WTC11 (cell line): ENCODE data around the gene ZNF189. TPM values are rescaled to one million over a fixed set of nuclear protein-coding genes. Genes with fewer than 3 reads are reported as not detected.

Experiments
- ATAC-seq: fragments of 200-7000 bp; cut with Tn5 transposase; 2 replicates; pipeline ENCODE4 v1.10.0; 2021; ENCODE audit warnings: mild to moderate bottlenecking, moderate library complexity
- CTCF ChIA-PET: fragments of 300-600 bp; sonication (Branson Sonifier 250); formaldehyde crosslinking; loops from one replicate; lab custom pipeline; 2021; ENCODE audit warnings: antibody characterized with exemption; lab: Charles Lee
- POLR2A ChIA-PET: fragments of 350-600 bp; sonication (Branson Sonifier 250); formaldehyde crosslinking; loops from one replicate; lab custom pipeline; 2021; ENCODE audit warnings: antibody characterized with exemption; lab: Charles Lee
- DNase-seq: peaks from one replicate; pipeline ENCODE4 v3.0.0; 2021; ENCODE audit warnings: low spot score
- H3K27ac Mint-ChIP-seq: 2 replicates; pipeline ENCODE4 v1.8.0; 2021; ENCODE audit warnings: mixed read lengths
- H3K27me3 Mint-ChIP-seq: 2 replicates; pipeline ENCODE4 v1.8.0; 2021; ENCODE audit warnings: low read depth, mild to moderate bottlenecking, moderate library complexity, mixed read lengths
- H3K36me3 Mint-ChIP-seq: 2 replicates; pipeline ENCODE4 v1.8.0; 2021; ENCODE audit warnings: mixed read lengths
- H3K4me1 Mint-ChIP-seq: 2 replicates; pipeline ENCODE4 v1.8.0; 2022; ENCODE audit warnings: mixed read lengths
- H3K4me3 Mint-ChIP-seq: 2 replicates; pipeline ENCODE4 v1.8.0; 2021; ENCODE audit warnings: mild to moderate bottlenecking, moderate library complexity, mixed read lengths
- H3K9me3 Mint-ChIP-seq: 2 replicates; pipeline ENCODE4 v1.8.0; 2021; ENCODE audit warnings: mixed read lengths
- CREB1 ChIP-seq: sonication (generic); formaldehyde crosslinking; IDR thresholded peaks from 2 replicates; pipeline ENCODE4 v1.8.0; 2023; ENCODE audit warnings: mild to moderate bottlenecking, missing genetic modification reagents
- CREM ChIP-seq: sonication (generic); formaldehyde crosslinking; IDR thresholded peaks from 2 replicates; pipeline ENCODE4 v1.8.1; 2022; ENCODE audit warnings: mild to moderate bottlenecking, missing genetic modification reagents, moderate library complexity
- ELF4 ChIP-seq: sonication (generic); formaldehyde crosslinking; IDR thresholded peaks from 2 replicates; pipeline ENCODE4 v1.8.1; 2022; ENCODE audit warnings: low read depth, mild to moderate bottlenecking, moderate library complexity, missing genetic modification reagents
- EMX1 ChIP-seq: fragments of 250-450 bp; sonication (Bioruptor Pico); IDR thresholded peaks from 2 replicates; pipeline ENCODE4 v1.8.0; 2021; ENCODE audit warnings: mild to moderate bottlenecking
- ESRRA ChIP-seq: sonication (generic); formaldehyde crosslinking; IDR thresholded peaks from 2 replicates; pipeline ENCODE4 v1.8.1; 2022; ENCODE audit warnings: mild to moderate bottlenecking, missing genetic modification reagents, borderline replicate concordance
- FOXK1 ChIP-seq: sonication (generic); formaldehyde crosslinking; IDR thresholded peaks from 2 replicates; pipeline ENCODE4 v1.8.0; 2022; ENCODE audit warnings: mild to moderate bottlenecking, moderate library complexity, missing genetic modification reagents
- GABPB1 ChIP-seq: sonication (generic); formaldehyde crosslinking; IDR thresholded peaks from 2 replicates; pipeline ENCODE4 v1.8.1; 2023; ENCODE audit warnings: mild to moderate bottlenecking, missing genetic modification reagents
- GTF2I ChIP-seq: fragments of 250-450 bp; sonication (Bioruptor Pico); conservative IDR thresholded peaks from 2 replicates; pipeline ENCODE4 v1.4.0; 2021; ENCODE audit warnings: mild to moderate bottlenecking
- JAZF1 ChIP-seq: fragments of 250-450 bp; sonication (Bioruptor Pico); IDR thresholded peaks from 2 replicates; pipeline ENCODE4 v1.9.0; 2021; ENCODE audit warnings: moderate library complexity, mild to moderate bottlenecking, inconsistent platforms
- NFYB ChIP-seq: sonication (generic); formaldehyde crosslinking; conservative IDR thresholded peaks from 2 replicates; pipeline ENCODE4 v1.8.0; 2022; ENCODE audit warnings: low read depth, missing genetic modification reagents
- NR1H2 ChIP-seq: sonication (generic); formaldehyde crosslinking; IDR thresholded peaks from 2 replicates; pipeline ENCODE4 v1.9.0; 2021; ENCODE audit warnings: mild to moderate bottlenecking, moderate library complexity, missing genetic modification reagents
- NR2C2 ChIP-seq: sonication (generic); formaldehyde crosslinking; IDR thresholded peaks from 2 replicates; pipeline ENCODE4 v1.8.0; 2022; ENCODE audit warnings: mild to moderate bottlenecking, missing genetic modification reagents
- RORB ChIP-seq: fragments of 250-450 bp; sonication (Bioruptor Pico); IDR thresholded peaks from 2 replicates; pipeline ENCODE4 v1.9.0; 2021; ENCODE audit warnings: mild to moderate bottlenecking
- SOX15 ChIP-seq: fragments of 250-450 bp; sonication (Bioruptor Pico); IDR thresholded peaks from 2 replicates; pipeline ENCODE4 v1.9.0; 2021; ENCODE audit warnings: mild to moderate bottlenecking
- SP1 ChIP-seq: sonication (generic); formaldehyde crosslinking; conservative IDR thresholded peaks from 2 replicates; pipeline ENCODE4 v1.8.1; 2022; ENCODE audit warnings: missing genetic modification reagents
- TEAD1 ChIP-seq: sonication (generic); formaldehyde crosslinking; IDR thresholded peaks from 2 replicates; pipeline ENCODE4 v1.8.0; 2022; ENCODE audit warnings: mild to moderate bottlenecking, missing genetic modification reagents
- ZNF138 ChIP-seq: sonication (generic); formaldehyde crosslinking; conservative IDR thresholded peaks from 2 replicates; pipeline ENCODE4 v1.8.1; 2022; ENCODE audit warnings: mild to moderate bottlenecking, moderate library complexity, missing genetic modification reagents
- ZNF263 ChIP-seq: sonication (generic); formaldehyde crosslinking; IDR thresholded peaks from 2 replicates; pipeline ENCODE4 v1.8.1; 2022; ENCODE audit warnings: low read depth, mild to moderate bottlenecking, moderate library complexity, missing genetic modification reagents
- ZNF671 ChIP-seq: fragments of 250-450 bp; sonication (Bioruptor Pico); IDR thresholded peaks from 2 replicates; pipeline ENCODE4 v1.8.0; 2021; ENCODE audit warnings: mild to moderate bottlenecking
- total RNA-seq: library from RNA; stranded (reverse); gene quantifications from 3 replicates; pipeline ENCODE4 v1.2.3, GENCODE V29; 2021
- TF ChIP-seq, protein P1 (sequence below): sonication (generic); formaldehyde crosslinking; IDR thresholded peaks from 2 replicates; pipeline ENCODE4 v1.8.0; 2022; ENCODE audit warnings: mild to moderate bottlenecking, missing genetic modification reagents
- TF ChIP-seq, protein P2 (sequence below): sonication (generic); formaldehyde crosslinking; conservative IDR thresholded peaks from 2 replicates; pipeline ENCODE4 v1.8.1; 2023; ENCODE audit warnings: mild to moderate bottlenecking, low read depth, missing genetic modification reagents, moderate library complexity
- TF ChIP-seq, protein P3 (sequence below): sonication (generic); formaldehyde crosslinking; IDR thresholded peaks from 2 replicates; pipeline ENCODE4 v1.8.1; 2022; ENCODE audit warnings: mild to moderate bottlenecking, missing genetic modification reagents, moderate library complexity, borderline replicate concordance
- TF ChIP-seq, protein P4 (sequence below): sonication (generic); formaldehyde crosslinking; conservative IDR thresholded peaks from 2 replicates; pipeline ENCODE4 v1.8.1; 2022; ENCODE audit warnings: mild to moderate bottlenecking, missing genetic modification reagents
- TF ChIP-seq, protein P5 (sequence below): sonication (generic); formaldehyde crosslinking; IDR thresholded peaks from 2 replicates; pipeline ENCODE4 v1.8.0; 2023; ENCODE audit warnings: missing genetic modification reagents
- TF ChIP-seq, protein P6 (sequence below): sonication (generic); formaldehyde crosslinking; IDR thresholded peaks from 2 replicates; pipeline ENCODE4 v1.8.1; 2023; ENCODE audit warnings: mild to moderate bottlenecking, missing genetic modification reagents, moderate library complexity
- TF ChIP-seq, protein P7 (sequence below): sonication (generic); formaldehyde crosslinking; IDR thresholded peaks from 2 replicates; pipeline ENCODE4 v1.8.1; 2022; ENCODE audit warnings: low read depth, mild to moderate bottlenecking, moderate library complexity, missing genetic modification reagents, borderline replicate concordance

Gene ZNF189
- total RNA-seq, 1 experiment from 2014 or later, result 10.3 TPM

DNA sequence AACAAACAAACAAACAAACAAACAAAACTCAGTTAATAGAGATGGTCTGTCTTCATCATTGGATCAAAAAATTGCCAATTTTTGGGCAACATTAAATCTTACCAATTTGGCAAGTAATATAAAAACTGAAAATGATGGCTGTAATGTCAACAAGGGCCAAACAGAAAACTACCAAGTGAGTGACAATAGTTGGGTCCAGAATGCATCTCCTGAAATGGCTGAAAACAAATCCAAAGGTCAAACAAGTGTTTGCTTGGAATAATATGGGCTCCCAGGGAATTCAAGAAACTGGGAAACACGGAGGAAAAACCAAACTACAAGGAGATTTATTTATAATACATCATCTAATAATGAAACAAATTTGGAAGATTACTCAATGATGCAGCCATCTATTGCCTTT, 39.0 kb upstream of the ZNF189 start (continued):
- TF ChIP-seq ZNF263, result no peak
- no peak for TF ChIP-seq TEAD1 (CRISPR knock-in tag)
- TF ChIP-seq EMX1 (CRISPR knock-in tag), result no peak
- TF ChIP-seq NR2C2 (CRISPR knock-in tag), result no peak

DNA sequence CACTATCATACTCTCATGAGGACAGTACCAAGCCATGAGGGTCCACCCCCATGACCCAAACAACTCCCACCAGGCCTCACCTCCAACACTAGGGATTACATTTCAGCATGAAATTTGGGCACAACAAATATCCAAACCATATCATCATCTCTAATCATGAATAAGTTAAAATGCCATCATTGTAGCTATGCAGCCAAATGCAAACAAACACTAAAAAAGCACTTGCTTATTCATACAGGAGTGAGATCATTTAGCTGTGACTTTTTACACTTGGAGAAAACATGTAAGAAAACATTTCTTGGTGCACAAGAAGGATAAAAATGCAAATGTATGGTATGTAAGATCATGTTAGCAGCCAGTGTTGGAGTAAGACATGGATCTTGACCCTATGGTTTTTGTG, 38.0 kb upstream of the ZNF189 start:
- Mint-ChIP-seq H3K4me1 (no peaks in the 10 kb centered on the region), H3K27ac (no peak overlapping the region), H3K27me3 (no peaks in the 10 kb centered on the region)
- DNase-seq, result no peak
- CTCF ChIA-PET, result no interaction called here
- POLR2A ChIA-PET, result no interaction called here
- TF ChIP-seq, protein P1, sequence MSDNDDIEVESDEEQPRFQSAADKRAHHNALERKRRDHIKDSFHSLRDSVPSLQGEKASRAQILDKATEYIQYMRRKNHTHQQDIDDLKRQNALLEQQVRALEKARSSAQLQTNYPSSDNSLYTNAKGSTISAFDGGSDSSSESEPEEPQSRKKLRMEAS, result no peak
- TF ChIP-seq NFYB (CRISPR knock-in tag), result no peak
- TF ChIP-seq, protein P2, sequence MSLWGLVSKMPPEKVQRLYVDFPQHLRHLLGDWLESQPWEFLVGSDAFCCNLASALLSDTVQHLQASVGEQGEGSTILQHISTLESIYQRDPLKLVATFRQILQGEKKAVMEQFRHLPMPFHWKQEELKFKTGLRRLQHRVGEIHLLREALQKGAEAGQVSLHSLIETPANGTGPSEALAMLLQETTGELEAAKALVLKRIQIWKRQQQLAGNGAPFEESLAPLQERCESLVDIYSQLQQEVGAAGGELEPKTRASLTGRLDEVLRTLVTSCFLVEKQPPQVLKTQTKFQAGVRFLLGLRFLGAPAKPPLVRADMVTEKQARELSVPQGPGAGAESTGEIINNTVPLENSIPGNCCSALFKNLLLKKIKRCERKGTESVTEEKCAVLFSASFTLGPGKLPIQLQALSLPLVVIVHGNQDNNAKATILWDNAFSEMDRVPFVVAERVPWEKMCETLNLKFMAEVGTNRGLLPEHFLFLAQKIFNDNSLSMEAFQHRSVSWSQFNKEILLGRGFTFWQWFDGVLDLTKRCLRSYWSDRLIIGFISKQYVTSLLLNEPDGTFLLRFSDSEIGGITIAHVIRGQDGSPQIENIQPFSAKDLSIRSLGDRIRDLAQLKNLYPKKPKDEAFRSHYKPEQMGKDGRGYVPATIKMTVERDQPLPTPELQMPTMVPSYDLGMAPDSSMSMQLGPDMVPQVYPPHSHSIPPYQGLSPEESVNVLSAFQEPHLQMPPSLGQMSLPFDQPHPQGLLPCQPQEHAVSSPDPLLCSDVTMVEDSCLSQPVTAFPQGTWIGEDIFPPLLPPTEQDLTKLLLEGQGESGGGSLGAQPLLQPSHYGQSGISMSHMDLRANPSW (CRISPR knock-in tag), result no peak
- TF ChIP-seq NR1H2, result no peak
- no peak for TF ChIP-seq CREB1 (CRISPR knock-in tag)
- TF ChIP-seq ZNF138 (CRISPR knock-in tag), result no peak
- TF ChIP-seq, protein P3, sequence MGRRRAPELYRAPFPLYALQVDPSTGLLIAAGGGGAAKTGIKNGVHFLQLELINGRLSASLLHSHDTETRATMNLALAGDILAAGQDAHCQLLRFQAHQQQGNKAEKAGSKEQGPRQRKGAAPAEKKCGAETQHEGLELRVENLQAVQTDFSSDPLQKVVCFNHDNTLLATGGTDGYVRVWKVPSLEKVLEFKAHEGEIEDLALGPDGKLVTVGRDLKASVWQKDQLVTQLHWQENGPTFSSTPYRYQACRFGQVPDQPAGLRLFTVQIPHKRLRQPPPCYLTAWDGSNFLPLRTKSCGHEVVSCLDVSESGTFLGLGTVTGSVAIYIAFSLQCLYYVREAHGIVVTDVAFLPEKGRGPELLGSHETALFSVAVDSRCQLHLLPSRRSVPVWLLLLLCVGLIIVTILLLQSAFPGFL (CRISPR knock-in tag), result no peak
- TF ChIP-seq RORB (CRISPR knock-in tag), result no peak
- no peak for TF ChIP-seq CREM
- TF ChIP-seq, protein P4, sequence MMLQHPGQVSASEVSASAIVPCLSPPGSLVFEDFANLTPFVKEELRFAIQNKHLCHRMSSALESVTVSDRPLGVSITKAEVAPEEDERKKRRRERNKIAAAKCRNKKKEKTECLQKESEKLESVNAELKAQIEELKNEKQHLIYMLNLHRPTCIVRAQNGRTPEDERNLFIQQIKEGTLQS (CRISPR knock-in tag), result no peak
- no peak for TF ChIP-seq ZNF671 (CRISPR knock-in tag)
- TF ChIP-seq, all 79 proteins: peak for 0
- ATAC-seq, result no peak
- Mint-ChIP-seq H3K9me3 (peaks cover 8% of the 10 kb centered on the region), H3K36me3 (no peaks in the 10 kb centered on the region; the same call in 1 of the 2 replicates), H3K4me3 (no peak overlapping the region)

DNA sequence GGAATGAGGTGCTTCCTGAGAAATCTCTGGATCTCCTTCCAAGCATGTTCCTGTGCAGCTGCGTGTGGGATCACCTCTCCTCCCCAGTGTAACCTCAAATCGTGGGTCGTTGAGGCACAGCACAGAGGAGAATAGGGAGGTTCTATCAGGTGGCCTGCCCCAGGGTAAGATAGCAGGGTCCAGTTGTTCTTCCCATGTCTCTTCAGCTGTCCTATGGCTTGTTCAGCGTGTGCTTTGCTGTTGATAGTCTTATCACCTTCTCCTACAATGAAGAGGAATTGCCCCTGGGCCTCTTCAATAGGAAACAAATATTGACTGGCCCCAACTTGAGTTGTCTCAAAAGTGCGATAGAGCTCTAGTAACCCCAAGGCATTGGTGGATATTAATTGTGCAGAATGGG, 36.2 kb upstream of the ZNF189 start:
- ChIA-PET POLR2A (no interaction called here), CTCF (no interaction called here)
- peaks cover 5% of the 10 kb centered on the region for H3K9me3 Mint-ChIP-seq
- no peak for DNase-seq
- no peaks in the 10 kb centered on the region; the same call in 1 of the 2 replicates for H3K36me3 Mint-ChIP-seq
- H3K4me1 Mint-ChIP-seq, result no peaks in the 10 kb centered on the region
- ATAC-seq, result no peak
- H3K4me3 Mint-ChIP-seq, result no peak overlapping the region
- no peak overlapping the region for H3K27ac Mint-ChIP-seq
- no peaks in the 10 kb centered on the region for H3K27me3 Mint-ChIP-seq
- TF ChIP-seq, protein P5, sequence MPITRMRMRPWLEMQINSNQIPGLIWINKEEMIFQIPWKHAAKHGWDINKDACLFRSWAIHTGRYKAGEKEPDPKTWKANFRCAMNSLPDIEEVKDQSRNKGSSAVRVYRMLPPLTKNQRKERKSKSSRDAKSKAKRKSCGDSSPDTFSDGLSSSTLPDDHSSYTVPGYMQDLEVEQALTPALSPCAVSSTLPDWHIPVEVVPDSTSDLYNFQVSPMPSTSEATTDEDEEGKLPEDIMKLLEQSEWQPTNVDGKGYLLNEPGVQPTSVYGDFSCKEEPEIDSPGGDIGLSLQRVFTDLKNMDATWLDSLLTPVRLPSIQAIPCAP (CRISPR knock-in tag), result no peak
- TF ChIP-seq SOX15 (CRISPR knock-in tag) (no peak), GTF2I (no peak), SP1 (CRISPR knock-in tag) (no peak), ELF4 (CRISPR knock-in tag) (no peak), TEAD1 (CRISPR knock-in tag) (no peak), GABPB1 (CRISPR knock-in tag) (no peak), JAZF1 (CRISPR knock-in tag) (no peak), EMX1 (CRISPR knock-in tag) (no peak), ESRRA (no peak), FOXK1 (CRISPR knock-in tag) (no peak)
- TF ChIP-seq, protein P4 (CRISPR knock-in tag), result no peak
- TF ChIP-seq, protein P6, sequence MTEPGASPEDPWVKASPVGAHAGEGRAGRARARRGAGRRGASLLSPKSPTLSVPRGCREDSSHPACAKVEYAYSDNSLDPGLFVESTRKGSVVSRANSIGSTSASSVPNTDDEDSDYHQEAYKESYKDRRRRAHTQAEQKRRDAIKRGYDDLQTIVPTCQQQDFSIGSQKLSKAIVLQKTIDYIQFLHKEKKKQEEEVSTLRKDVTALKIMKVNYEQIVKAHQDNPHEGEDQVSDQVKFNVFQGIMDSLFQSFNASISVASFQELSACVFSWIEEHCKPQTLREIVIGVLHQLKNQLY (CRISPR knock-in tag), result no peak
- TF ChIP-seq, protein P7, sequence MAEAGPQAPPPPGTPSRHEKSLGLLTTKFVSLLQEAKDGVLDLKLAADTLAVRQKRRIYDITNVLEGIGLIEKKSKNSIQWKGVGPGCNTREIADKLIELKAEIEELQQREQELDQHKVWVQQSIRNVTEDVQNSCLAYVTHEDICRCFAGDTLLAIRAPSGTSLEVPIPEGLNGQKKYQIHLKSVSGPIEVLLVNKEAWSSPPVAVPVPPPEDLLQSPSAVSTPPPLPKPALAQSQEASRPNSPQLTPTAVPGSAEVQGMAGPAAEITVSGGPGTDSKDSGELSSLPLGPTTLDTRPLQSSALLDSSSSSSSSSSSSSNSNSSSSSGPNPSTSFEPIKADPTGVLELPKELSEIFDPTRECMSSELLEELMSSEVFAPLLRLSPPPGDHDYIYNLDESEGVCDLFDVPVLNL (CRISPR knock-in tag), result no peak
- TF ChIP-seq, protein P3 (CRISPR knock-in tag), result no peak
